GM20431 (cell line): ENCODE measurements around the gene HMX2.
"Not testable (repeated sequence)": the region's sequence is repeated elsewhere in the genome, so short reads cannot be mapped to it uniquely, and the experiment has no call there.

ENCODE experiments used
- in situ Hi-C: fragments of 300-500 bp; cut with MseI, MboI; formaldehyde crosslinking; loops from one replicate; pipeline ENCODE4 v1.15.0; 2020; ENCODE audit warnings: low sequenced_read_pairs; ENCODE audit not compliant: unreplicated experiment

HMX2 gene

GRCh38 chr10:123178390-123178789, 30.5 kb downstream of the HMX2 start:
- in situ Hi-C loops = not testable (repeated sequence)

GRCh38 chr10:123180101-123181090, 32.5 kb downstream of the HMX2 start:
- in situ Hi-C loops = no loop called here

- in situ Hi-C loops = no loop called here
These were observed 35.8 kb downstream of the HMX2 start for GRCh38 chr10:123183724-123184123.

GRCh38 chr10:123187781-123188180, 39.8 kb downstream of the HMX2 start:
- in situ Hi-C loops = no loop called here

- in situ Hi-C loops = no loop called here
These were observed 44.0 kb downstream of the HMX2 start for GRCh38 chr10:123191886-123192285.

GRCh38 chr10:123194056-123194455, 46.1 kb downstream of the HMX2 start:
- in situ Hi-C loops = no loop called here
